Activated naive CD8-positive, alpha-beta T cell treated with anti-CD3 and anti-CD28 coated beads for 36 hours (primary cell): Measurements from ENCODE around the gene ZAP70. TPM values are rescaled to one million over a fixed set of nuclear protein-coding genes. Genes with fewer than 3 reads are reported as not detected.
"Not testable (repeated sequence)": the region's sequence is repeated elsewhere in the genome, so short reads cannot be mapped to it uniquely, and the experiment has no call there.

ENCODE experiments used
- DNase-seq: peaks from one replicate; pipeline ENCODE4 v3.0.0; 2021
- H3K27ac Mint-ChIP-seq: one replicate; pipeline ENCODE4 v1.8.0; 2022; ENCODE audit warnings: mild to moderate bottlenecking, moderate library complexity, mixed read lengths
- H3K27me3 Mint-ChIP-seq: one replicate; pipeline ENCODE4 v1.8.0; 2022; ENCODE audit warnings: mild to moderate bottlenecking, mixed read lengths
- H3K36me3 Mint-ChIP-seq: one replicate; pipeline ENCODE4 v1.8.0; 2021; ENCODE audit warnings: mild to moderate bottlenecking, mixed read lengths
- H3K4me1 Mint-ChIP-seq: one replicate; pipeline ENCODE4 v1.8.0; 2021; ENCODE audit warnings: mixed read lengths
- H3K4me3 Mint-ChIP-seq: one replicate; pipeline ENCODE4 v1.8.0; 2022; ENCODE audit warnings: mild to moderate bottlenecking, moderate library complexity, mixed read lengths
- H3K9me3 Mint-ChIP-seq: one replicate; pipeline ENCODE4 v1.8.0; 2022; ENCODE audit warnings: mixed read lengths
- total RNA-seq, 2 experiments: library from RNA; stranded (reverse); gene quantifications; one replicate each; pipeline ENCODE4 v1.2.3, GENCODE V29; 2021

Gene ZAP70
- total RNA-seq, 2 experiments from 2014 or later, result 198 to 204 TPM

GRCh38 chr2:97706708-97707345 lies 6.5 kb upstream of the ZAP70 start:
- Mint-ChIP-seq H3K4me3 (no peak overlapping the region), H3K36me3 (peaks cover 6% of the 10 kb centered on the region), H3K4me1 (peaks cover 24% of the 10 kb centered on the region), H3K27ac (no peak overlapping the region), H3K27me3 (no peaks in the 10 kb centered on the region), H3K9me3 (no peaks in the 10 kb centered on the region)
- DNase-seq, result no peak

GRCh38 chr2:97707362-97708047 lies 5.9 kb upstream of the ZAP70 start:
- H3K27ac Mint-ChIP-seq, result no peak overlapping the region
- H3K36me3 Mint-ChIP-seq, result peaks cover 6% of the 10 kb centered on the region
- no peak overlapping the region for H3K4me3 Mint-ChIP-seq
- peaks cover 30% of the 10 kb centered on the region for H3K4me1 Mint-ChIP-seq
- H3K27me3 Mint-ChIP-seq, result no peaks in the 10 kb centered on the region
- no peak for DNase-seq
- H3K9me3 Mint-ChIP-seq, result no peaks in the 10 kb centered on the region

DNA sequence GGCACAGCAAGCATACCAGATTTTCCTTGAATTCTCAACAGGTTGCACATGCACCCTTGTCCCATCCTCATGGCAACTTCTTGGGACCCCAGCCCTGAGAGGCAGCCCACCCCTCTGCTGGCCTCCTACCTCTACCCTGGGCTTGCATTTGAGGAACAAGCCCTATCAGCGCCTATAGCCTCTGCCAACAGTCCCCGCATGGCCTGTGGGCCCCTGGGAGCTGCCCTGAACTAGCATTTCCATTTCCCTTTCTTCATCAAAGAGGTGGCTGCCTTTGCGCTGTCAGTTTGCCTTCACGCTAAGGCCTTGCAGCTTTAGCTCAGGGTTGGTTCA lies 5.4 kb upstream of the ZAP70 start:
- Mint-ChIP-seq H3K4me1 (peaks cover 35% of the 10 kb centered on the region), H3K9me3 (no peaks in the 10 kb centered on the region), H3K27me3 (no peaks in the 10 kb centered on the region), H3K27ac (no peak overlapping the region), H3K36me3 (peaks cover 6% of the 10 kb centered on the region), H3K4me3 (no peak overlapping the region)
- no peak for DNase-seq

DNA sequence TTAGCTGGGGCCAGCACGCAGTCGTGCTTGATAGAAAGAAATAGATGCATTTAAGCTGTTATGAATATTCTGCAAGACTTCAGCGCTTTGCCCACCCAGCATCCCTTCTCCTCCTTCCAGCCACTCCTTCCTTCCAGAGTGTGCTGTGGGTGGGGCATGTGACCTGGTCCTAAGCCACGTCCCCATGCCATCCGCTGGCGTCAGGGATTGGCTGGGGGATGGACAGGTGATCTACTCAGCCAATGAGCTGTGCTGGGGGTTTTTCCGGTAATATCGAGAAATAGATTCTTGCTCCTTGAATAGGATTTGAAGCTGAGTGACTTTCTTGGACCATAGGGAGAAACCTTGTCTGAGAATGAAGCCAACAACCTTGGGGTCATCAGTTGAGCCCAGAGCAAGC lies 4.8 kb upstream of the ZAP70 start:
- no peaks in the 10 kb centered on the region for H3K9me3 Mint-ChIP-seq
- H3K36me3 Mint-ChIP-seq, result peaks cover 10% of the 10 kb centered on the region
- H3K4me3 Mint-ChIP-seq, result no peak overlapping the region
- no peak overlapping the region for H3K27ac Mint-ChIP-seq
- no peaks in the 10 kb centered on the region for H3K27me3 Mint-ChIP-seq
- DNase-seq, result no peak
- peaks cover 38% of the 10 kb centered on the region for H3K4me1 Mint-ChIP-seq

GRCh38 chr2:97711394-97711711 lies 2.0 kb upstream of the ZAP70 start:
- H3K4me1 Mint-ChIP-seq, result peaks cover 53% of the 10 kb centered on the region
- peaks cover 36% of the 10 kb centered on the region for H3K36me3 Mint-ChIP-seq
- H3K27ac Mint-ChIP-seq, result peak overlapping the region; percentile 74
- H3K9me3 Mint-ChIP-seq, result no peaks in the 10 kb centered on the region
- H3K4me3 Mint-ChIP-seq, result no peak overlapping the region
- no peak for DNase-seq
- no peaks in the 10 kb centered on the region for H3K27me3 Mint-ChIP-seq

GRCh38 chr2:97712175-97712574 lies 1.2 kb upstream of the ZAP70 start:
- peaks cover 60% of the 10 kb centered on the region for H3K4me1 Mint-ChIP-seq
- not testable (repeated sequence) for H3K27me3 Mint-ChIP-seq, H3K9me3 Mint-ChIP-seq, DNase-seq
- H3K36me3 Mint-ChIP-seq, result peaks cover 43% of the 10 kb centered on the region
- peak overlapping the region; percentile 99 for H3K27ac Mint-ChIP-seq
- peak overlapping the region; percentile 89 for H3K4me3 Mint-ChIP-seq

GRCh38 chr2:97712693-97713295 lies 582 bp upstream of the ZAP70 start:
- peak; percentile 75 for DNase-seq
- peak overlapping the region; percentile 99 for H3K27ac Mint-ChIP-seq
- peaks cover 48% of the 10 kb centered on the region for H3K36me3 Mint-ChIP-seq
- peaks cover 66% of the 10 kb centered on the region for H3K4me1 Mint-ChIP-seq
- no peaks in the 10 kb centered on the region for H3K27me3 Mint-ChIP-seq
- peak overlapping the region; percentile 89 for H3K4me3 Mint-ChIP-seq
- no peaks in the 10 kb centered on the region for H3K9me3 Mint-ChIP-seq

DNA sequence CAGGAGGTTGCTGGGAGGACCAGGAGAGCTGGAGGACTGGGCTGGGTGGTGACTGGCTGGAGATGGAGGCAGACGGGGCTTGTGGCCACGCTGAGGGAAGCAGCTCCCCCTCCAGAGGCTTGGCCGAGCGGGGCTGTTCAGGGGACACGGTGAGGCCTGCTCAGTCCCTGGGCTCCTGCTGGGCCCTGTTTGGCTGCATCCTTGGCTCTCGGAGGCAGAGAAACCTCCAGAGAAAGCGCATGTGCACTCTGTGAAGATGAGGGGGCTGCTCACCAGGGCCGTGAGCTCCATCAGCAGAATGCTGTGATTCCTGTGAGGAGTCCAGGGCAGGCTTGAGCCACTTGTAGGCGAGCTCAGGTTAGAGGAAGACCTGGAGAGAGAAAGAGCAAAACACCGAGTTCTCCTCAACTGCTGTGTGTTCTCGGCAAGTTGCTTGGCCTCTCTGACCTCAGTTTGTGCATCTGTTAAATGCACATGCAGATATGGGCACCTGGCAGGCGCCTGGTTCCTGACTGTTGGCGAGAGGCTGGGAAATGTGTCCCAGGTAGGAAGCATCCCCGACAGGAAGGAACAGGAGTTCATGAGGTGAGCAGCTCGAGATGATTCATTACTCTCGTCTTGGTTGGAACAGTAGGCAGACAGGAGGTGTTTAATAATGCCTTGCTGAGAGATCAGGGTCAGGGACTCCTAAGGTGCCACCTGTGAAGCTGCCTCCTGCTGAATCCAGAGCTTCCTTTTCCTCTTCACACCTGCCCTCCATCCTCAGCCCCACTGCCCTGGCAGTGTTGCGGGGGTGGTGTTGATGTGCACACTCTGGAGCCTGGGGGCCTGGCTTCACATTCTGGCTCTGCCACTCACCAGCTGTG lies 941 bp downstream of the ZAP70 start:
- H3K36me3 Mint-ChIP-seq, result peaks cover 63% of the 10 kb centered on the region
- H3K9me3 Mint-ChIP-seq, result no peaks in the 10 kb centered on the region
- H3K27ac Mint-ChIP-seq, result peak overlapping the region; percentile 99
- peak overlapping the region; percentile 89 for H3K4me3 Mint-ChIP-seq
- H3K27me3 Mint-ChIP-seq, result no peaks in the 10 kb centered on the region
- DNase-seq, result peak; percentile 52
- peaks cover 80% of the 10 kb centered on the region for H3K4me1 Mint-ChIP-seq

DNA sequence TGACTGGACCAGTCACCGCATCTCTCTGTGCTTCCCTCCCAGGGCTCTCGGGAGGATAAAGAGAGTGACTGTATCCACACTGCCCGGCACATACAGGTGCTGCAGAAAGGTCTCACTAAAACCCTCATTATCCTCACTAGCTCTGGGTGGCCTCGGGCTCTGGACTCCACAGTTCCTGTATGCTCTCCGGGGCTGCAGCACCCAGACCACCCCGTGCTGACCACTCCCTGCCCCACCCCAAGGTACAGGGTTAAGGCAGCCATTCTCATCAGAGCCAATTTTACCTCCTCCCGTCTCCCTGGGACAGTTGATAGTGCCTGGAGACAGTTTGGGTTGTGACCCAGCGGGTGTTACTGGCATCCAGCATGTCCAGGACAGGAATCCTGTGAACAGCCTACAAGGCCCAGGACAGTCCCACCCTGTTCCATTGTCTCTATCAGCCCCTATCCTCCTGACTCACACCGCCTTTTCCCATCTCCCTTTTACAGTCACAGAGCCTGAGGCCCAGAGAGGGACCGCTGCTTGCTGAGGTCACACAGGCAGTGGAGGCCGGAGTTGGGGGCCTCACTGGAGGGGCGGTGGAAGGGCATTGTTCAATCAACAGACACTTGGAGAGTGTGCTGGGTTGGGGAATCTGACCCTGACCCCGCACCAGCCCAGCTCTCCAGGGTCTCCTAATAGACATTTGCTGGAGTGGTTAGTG lies 1.7 kb downstream of the ZAP70 start:
- peaks cover 80% of the 10 kb centered on the region for H3K4me1 Mint-ChIP-seq
- no peaks in the 10 kb centered on the region for H3K9me3 Mint-ChIP-seq
- peaks cover 65% of the 10 kb centered on the region for H3K36me3 Mint-ChIP-seq
- H3K27me3 Mint-ChIP-seq, result no peaks in the 10 kb centered on the region
- H3K27ac Mint-ChIP-seq, result peak overlapping the region; percentile 99
- DNase-seq, result no peak
- H3K4me3 Mint-ChIP-seq, result peak overlapping the region; percentile 89

DNA sequence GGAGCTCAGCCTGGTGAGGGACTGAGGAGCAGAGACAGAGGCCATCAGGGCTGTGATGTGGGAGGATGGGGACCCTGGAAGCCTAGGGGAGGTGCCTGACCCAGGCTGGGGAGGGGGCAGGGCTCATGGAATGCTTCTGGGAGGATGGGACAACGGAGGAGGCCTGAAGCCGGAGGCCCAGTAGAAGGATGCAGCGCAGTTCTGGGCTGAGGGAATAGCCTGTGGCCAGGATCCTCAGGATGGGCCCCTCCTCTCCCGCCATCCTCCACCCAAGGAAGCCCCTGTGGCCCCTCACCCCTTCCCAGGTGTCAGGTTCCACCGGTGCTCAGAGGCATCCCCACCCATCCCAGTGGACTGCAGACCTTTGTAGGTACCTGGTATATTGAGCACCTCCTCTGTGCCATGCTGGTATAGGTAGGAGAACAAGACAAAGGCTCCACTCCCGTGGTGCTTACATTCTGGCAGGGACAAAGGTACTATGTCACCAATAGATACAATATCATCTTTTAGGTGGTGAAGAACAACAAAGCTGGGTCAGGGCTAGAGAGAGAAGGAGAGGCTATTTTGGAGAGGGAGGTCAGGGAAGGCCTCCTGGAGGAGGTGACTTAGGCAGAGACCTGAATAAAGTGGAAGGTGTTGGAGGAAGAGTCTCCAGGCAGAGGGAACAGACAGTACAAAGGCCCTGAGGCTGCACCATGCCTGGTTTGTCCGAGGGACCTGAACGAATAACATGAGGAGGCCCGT lies 2.7 kb downstream of the ZAP70 start:
- peak overlapping the region; percentile 99 for H3K27ac Mint-ChIP-seq
- H3K4me3 Mint-ChIP-seq, result peak overlapping the region; percentile 89
- H3K36me3 Mint-ChIP-seq, result peaks cover 68% of the 10 kb centered on the region
- DNase-seq, result no peak
- H3K9me3 Mint-ChIP-seq, result no peaks in the 10 kb centered on the region
- H3K4me1 Mint-ChIP-seq, result peaks cover 77% of the 10 kb centered on the region
- no peaks in the 10 kb centered on the region for H3K27me3 Mint-ChIP-seq

DNA sequence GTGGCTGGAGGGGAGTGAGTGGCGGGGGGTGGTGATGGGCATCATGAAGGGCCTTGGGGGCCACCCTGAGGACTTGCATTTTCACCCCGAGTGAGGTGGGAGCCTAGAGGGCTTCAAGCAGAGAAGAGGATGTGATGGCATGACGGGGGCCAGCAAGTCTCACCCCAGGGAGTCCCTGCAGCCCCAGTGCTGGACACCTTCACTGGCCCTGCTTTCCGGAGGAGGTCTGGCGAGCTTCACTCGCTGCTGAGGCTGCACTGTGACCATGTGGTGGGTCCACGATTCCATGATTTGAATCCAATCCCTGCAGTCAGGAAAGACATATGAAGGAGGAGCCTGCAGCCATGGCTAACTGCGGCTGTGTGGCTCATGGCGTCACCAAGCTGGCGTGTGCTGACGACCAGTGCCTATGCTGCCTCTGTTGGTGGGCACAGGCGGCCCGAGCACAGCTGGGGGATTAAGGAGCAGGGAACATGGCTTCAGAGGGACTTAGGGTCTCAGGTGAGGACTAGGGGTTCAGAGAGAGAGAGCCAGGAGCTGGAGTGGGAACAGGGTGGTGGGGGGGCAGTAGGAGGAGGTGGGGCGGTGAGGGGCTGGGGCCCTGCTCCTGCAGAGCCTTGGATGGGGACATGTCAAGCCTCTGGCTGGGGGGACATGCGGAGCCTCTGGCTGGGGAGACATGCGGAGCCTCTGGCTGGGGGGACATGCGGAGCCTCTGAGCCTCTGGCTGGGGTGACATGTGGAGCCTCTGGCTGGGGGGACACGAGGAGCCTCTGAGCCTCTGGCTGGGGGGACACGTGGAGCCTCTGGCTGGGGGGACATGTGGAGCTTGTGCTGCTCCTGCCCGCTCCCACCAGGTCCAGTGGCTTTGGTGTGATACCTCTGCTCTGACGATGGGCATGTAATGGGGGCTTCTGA lies 3.6 kb downstream of the ZAP70 start:
- DNase-seq, result peak; percentile 43
- Mint-ChIP-seq H3K4me3 (peak overlapping the region; percentile 89), H3K4me1 (peaks cover 71% of the 10 kb centered on the region), H3K27ac (peak overlapping the region; percentile 99), H3K9me3 (no peaks in the 10 kb centered on the region), H3K27me3 (no peaks in the 10 kb centered on the region), H3K36me3 (peaks cover 70% of the 10 kb centered on the region)

DNA sequence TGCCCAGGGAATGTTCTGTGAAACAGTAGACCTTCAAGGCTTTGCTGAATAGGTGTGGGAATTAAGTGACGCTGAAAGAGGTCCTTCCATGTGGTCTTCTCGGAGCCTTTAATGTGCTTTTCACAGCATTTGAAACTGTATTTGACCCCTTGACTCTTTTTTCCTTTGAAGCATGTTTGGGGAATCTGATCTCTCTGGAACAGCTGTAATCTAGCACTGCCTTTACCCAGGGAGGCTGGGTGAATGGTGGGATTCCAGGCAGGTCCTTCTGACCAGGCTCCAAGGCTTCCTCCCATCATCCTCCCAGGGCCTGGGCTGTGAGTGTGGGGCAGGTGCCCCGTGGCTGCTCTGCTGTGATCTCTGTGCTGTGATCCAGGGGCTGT lies 4.2 kb downstream of the ZAP70 start:
- Mint-ChIP-seq H3K27ac (peak overlapping the region; percentile 99), H3K9me3 (no peaks in the 10 kb centered on the region), H3K4me1 (peaks cover 71% of the 10 kb centered on the region), H3K27me3 (no peaks in the 10 kb centered on the region), H3K36me3 (peaks cover 76% of the 10 kb centered on the region), H3K4me3 (peak overlapping the region; percentile 89)
- no peak for DNase-seq

GRCh38 chr2:97718051-97718882 lies 4.9 kb downstream of the ZAP70 start:
- peak overlapping the region; percentile 99 for H3K27ac Mint-ChIP-seq
- H3K4me3 Mint-ChIP-seq, result peak overlapping the region; percentile 89
- no peaks in the 10 kb centered on the region for H3K27me3 Mint-ChIP-seq
- DNase-seq, result peak; percentile 76
- no peaks in the 10 kb centered on the region for H3K9me3 Mint-ChIP-seq
- H3K36me3 Mint-ChIP-seq, result peaks cover 80% of the 10 kb centered on the region
- peaks cover 69% of the 10 kb centered on the region for H3K4me1 Mint-ChIP-seq
